ENCODE data around the gene TBC1D10A. TPM values are rescaled to one million over a fixed set of nuclear protein-coding genes. Genes with fewer than 3 reads are reported as not detected.

The TBC1D10A gene
- total and polyA plus RNA-seq, 4 donors: 16.7 to 45.5 (median 27.5) TPM

- H3K27me3 ChIP-seq (ENCODE audit: control insufficient read depth in 1 of 2, insufficient read depth in 2 of 2, low read length in 1 of 2): no peaks in the 10 kb centered on the region
- no peak overlapping the region for H3K4me3 ChIP-seq (ENCODE audit: low read length in 2 of 2)
- DNase-seq (peak in 1 of 2 donors; percentile 49), ATAC-seq (ENCODE audit: low FRiP score) (peak; percentile 17)
- intact Hi-C loops (cut with DNase I): no loop called here
- WGBS, 2 donors: 38 to 46% methylated on average over 7 of the region's 7 CpGs
- H3K4me1 ChIP-seq (ENCODE audit: control insufficient read depth in 1 of 2, insufficient read depth in 2 of 2, low read length in 2 of 2): peaks cover 12 to 21% of the 10 kb centered on the region in 2 donors
- H3K36me3 ChIP-seq (ENCODE audit: control insufficient read depth in 1 of 2, insufficient read depth in 2 of 2, low read length in 1 of 2): no peaks in the 10 kb centered on the region
- no peaks in the 10 kb centered on the region for H3K9me3 ChIP-seq (ENCODE audit: control insufficient read depth, low read length)
- peak overlapping the region; percentile 6 to 71 for H3K27ac ChIP-seq (ENCODE audit: low read depth in 1 of 2, low read length in 2 of 2)
Observed at GRCh38 chr22:30309951-30310741, 16.6 kb downstream of the TBC1D10A start.

GRCh38 chr22:30308518-30309230, 18.1 kb downstream of the TBC1D10A start:
- Histone ChIP-seq H3K36me3 (ENCODE audit: control insufficient read depth in 1 of 2, insufficient read depth in 2 of 2, low read length in 1 of 2) (no peaks in the 10 kb centered on the region), H3K4me3 (ENCODE audit: low read length in 2 of 2) (no peak overlapping the region), H3K9me3 (ENCODE audit: control insufficient read depth, low read length) (no peaks in the 10 kb centered on the region), H3K27ac (ENCODE audit: low read depth in 1 of 2, low read length in 2 of 2) (no peak overlapping the region), H3K27me3 (ENCODE audit: control insufficient read depth in 1 of 2, insufficient read depth in 2 of 2, low read length in 1 of 2) (no peaks in the 10 kb centered on the region), H3K4me1 (ENCODE audit: control insufficient read depth in 1 of 2, insufficient read depth in 2 of 2, low read length in 2 of 2) (peaks cover 12 to 24% of the 10 kb centered on the region in 2 donors)
- ATAC-seq (ENCODE audit: low FRiP score): no peak
- 76 to 77% methylated on average over 5 of the region's 5 CpGs for WGBS, 2 donors
- peak in 1 of 2 donors; percentile 43 for DNase-seq
- intact Hi-C loops (cut with DNase I): no loop called here

GRCh38 chr22:30308093-30308492, 18.6 kb downstream of the TBC1D10A start:
- no peak overlapping the region for H3K27ac ChIP-seq (ENCODE audit: low read depth in 1 of 2, low read length in 2 of 2)
- ATAC-seq (ENCODE audit: low FRiP score): no peak
- DNase-seq: peak in 1 of 2 donors; percentile 18
- H3K36me3 ChIP-seq (ENCODE audit: control insufficient read depth in 1 of 2, insufficient read depth in 2 of 2, low read length in 1 of 2): no peaks in the 10 kb centered on the region
- H3K27me3 ChIP-seq (ENCODE audit: control insufficient read depth in 1 of 2, insufficient read depth in 2 of 2, low read length in 1 of 2): no peaks in the 10 kb centered on the region
- no peak overlapping the region for H3K4me3 ChIP-seq (ENCODE audit: low read length in 2 of 2)
- no peaks in the 10 kb centered on the region for H3K9me3 ChIP-seq (ENCODE audit: control insufficient read depth, low read length)
- H3K4me1 ChIP-seq (ENCODE audit: control insufficient read depth in 1 of 2, insufficient read depth in 2 of 2, low read length in 2 of 2): peaks cover 12 to 24% of the 10 kb centered on the region in 2 donors
- WGBS, 2 donors: 72 to 74% methylated on average over 2 of the region's 2 CpGs
- intact Hi-C loops (cut with DNase I): no loop called here

GRCh38 chr22:30307041-30307574, 19.6 kb downstream of the TBC1D10A start:
- Histone ChIP-seq H3K36me3 (ENCODE audit: control insufficient read depth in 1 of 2, insufficient read depth in 2 of 2, low read length in 1 of 2) (no peaks in the 10 kb centered on the region), H3K4me3 (ENCODE audit: low read length in 2 of 2) (no peak overlapping the region), H3K9me3 (ENCODE audit: control insufficient read depth, low read length) (no peaks in the 10 kb centered on the region), H3K27me3 (ENCODE audit: control insufficient read depth in 1 of 2, insufficient read depth in 2 of 2, low read length in 1 of 2) (no peaks in the 10 kb centered on the region), H3K4me1 (ENCODE audit: control insufficient read depth in 1 of 2, insufficient read depth in 2 of 2, low read length in 2 of 2) (peaks cover 12 to 22% of the 10 kb centered on the region in 2 donors), H3K27ac (ENCODE audit: low read depth in 1 of 2, low read length in 2 of 2) (no peak overlapping the region)
- no peak for ATAC-seq (ENCODE audit: low FRiP score)
- intact Hi-C loops (cut with DNase I): no loop called here
- 93 to 95% methylated on average over 4 of the region's 4 CpGs for WGBS, 2 donors
- peak in 1 of 2 donors; percentile 13 for DNase-seq

GRCh38 chr22:30306627-30307011, 20.1 kb downstream of the TBC1D10A start:
- DNase-seq (no peak), ATAC-seq (ENCODE audit: low FRiP score) (no peak)
- Histone ChIP-seq H3K4me1 (ENCODE audit: control insufficient read depth in 1 of 2, insufficient read depth in 2 of 2, low read length in 2 of 2) (peaks cover 12 to 17% of the 10 kb centered on the region in 2 donors), H3K27me3 (ENCODE audit: control insufficient read depth in 1 of 2, insufficient read depth in 2 of 2, low read length in 1 of 2) (no peaks in the 10 kb centered on the region), H3K4me3 (ENCODE audit: low read length in 2 of 2) (no peak overlapping the region), H3K36me3 (ENCODE audit: control insufficient read depth in 1 of 2, insufficient read depth in 2 of 2, low read length in 1 of 2) (no peaks in the 10 kb centered on the region), H3K27ac (ENCODE audit: low read depth in 1 of 2, low read length in 2 of 2) (no peak overlapping the region), H3K9me3 (ENCODE audit: control insufficient read depth, low read length) (no peaks in the 10 kb centered on the region)
- intact Hi-C loops (cut with DNase I): no loop called here
- 95 to 100% methylated on average over 1 of the region's 1 CpG for WGBS, 2 donors

GRCh38 chr22:30305906-30306626, 20.7 kb downstream of the TBC1D10A start:
- 62 to 67% methylated on average over 3 of the region's 3 CpGs for WGBS, 2 donors
- intact Hi-C loops (cut with DNase I): loop anchor here in 1 of 2 donors (2.0 kb wide), 2 partner anchors 17 to 19 kb away; partner anchors contain the start of gene CASTOR1
- H3K27me3 ChIP-seq (ENCODE audit: control insufficient read depth in 1 of 2, insufficient read depth in 2 of 2, low read length in 1 of 2): no peaks in the 10 kb centered on the region
- DNase-seq (no peak), ATAC-seq (ENCODE audit: low FRiP score) (no peak)
- H3K9me3 ChIP-seq (ENCODE audit: control insufficient read depth, low read length): no peaks in the 10 kb centered on the region
- peaks cover 11 to 16% of the 10 kb centered on the region in 2 donors for H3K4me1 ChIP-seq (ENCODE audit: control insufficient read depth in 1 of 2, insufficient read depth in 2 of 2, low read length in 2 of 2)
- H3K27ac ChIP-seq (ENCODE audit: low read depth in 1 of 2, low read length in 2 of 2): peak overlapping the region; percentile 61 to 90
- H3K4me3 ChIP-seq (ENCODE audit: low read length in 2 of 2): no peak overlapping the region
- no peaks in the 10 kb centered on the region for H3K36me3 ChIP-seq (ENCODE audit: control insufficient read depth in 1 of 2, insufficient read depth in 2 of 2, low read length in 1 of 2)

- DNase-seq (peak in 1 of 2 donors; percentile 84), ATAC-seq (ENCODE audit: low FRiP score) (peak; percentile 74)
- Histone ChIP-seq H3K4me3 (ENCODE audit: low read length in 2 of 2) (no peak overlapping the region), H3K9me3 (ENCODE audit: control insufficient read depth, low read length) (no peaks in the 10 kb centered on the region), H3K27me3 (ENCODE audit: control insufficient read depth in 1 of 2, insufficient read depth in 2 of 2, low read length in 1 of 2) (no peaks in the 10 kb centered on the region), H3K36me3 (ENCODE audit: control insufficient read depth in 1 of 2, insufficient read depth in 2 of 2, low read length in 1 of 2) (no peaks in the 10 kb centered on the region), H3K4me1 (ENCODE audit: control insufficient read depth in 1 of 2, insufficient read depth in 2 of 2, low read length in 2 of 2) (peaks cover 5 to 11% of the 10 kb centered on the region in 2 donors), H3K27ac (ENCODE audit: low read depth in 1 of 2, low read length in 2 of 2) (peak overlapping the region; percentile 61 to 90)
- intact Hi-C loops (cut with DNase I): loop anchor here in 1 of 2 donors (2.0 kb wide), 2 partner anchors 17 to 19 kb away; partner anchors contain the start of gene CASTOR1
- 15 to 17% methylated on average over 4 of the region's 4 CpGs for WGBS, 2 donors
Observed at GRCh38 chr22:30305519-30305905, 21.2 kb downstream of the TBC1D10A start.

Measured in aorta (tissue), 5 donors.